B cell (primary cell): ENCODE measurements around the gene SORL1. TPM values are rescaled to one million over a fixed set of nuclear protein-coding genes. Genes with fewer than 3 reads are reported as not detected.

Source experiments
- ATAC-seq: fragments of 200-7000 bp; cut with Tn5 transposase; one replicate; pipeline ENCODE4 v1.10.0; 2021; ENCODE audit warnings: low read depth, mild to moderate bottlenecking, moderate number of reproducible peaks, moderate library complexity
- CTCF ChIA-PET: fragments of 350-600 bp; sonication (Branson Sonifier 250); formaldehyde crosslinking; loops from one replicate; lab custom pipeline; 2021; ENCODE audit warnings: antibody characterized with exemption, inconsistent platforms; lab: Charles Lee
- POLR2A ChIA-PET: fragments of 350-600 bp; sonication (Branson Sonifier 250); formaldehyde crosslinking; loops from one replicate; lab custom pipeline; 2021; ENCODE audit warnings: antibody characterized with exemption; lab: Charles Lee
- DNase-seq: peaks from one replicate; pipeline ENCODE4 v3.0.0; 2013
- H2AFZ ChIP-seq: 2 replicates; pipeline ENCODE4 v1.6.1; 2012; ENCODE audit warnings: mild to moderate bottlenecking, low read depth, low read length; ENCODE audit not compliant: insufficient read depth, poor library complexity, severe bottlenecking
- H3K27ac ChIP-seq, 2 donors: 1 replicate in 1 of 2; 2 replicates in 1 of 2; pipeline ENCODE4 v1.5.1; 2012 to 2013; ENCODE audit warnings: low read length in 2 of 2, mild to moderate bottlenecking in 2 of 2, moderate library complexity in 1 of 2
- H3K27me3 ChIP-seq, 4 experiments: fragments of 200-600 bp in 1 of 4; sonication (generic) in 1 of 4; replicated peaks in 1 of 4; 1 replicate in 2 of 4; 2 replicates in 2 of 4; pipeline versions ENCODE4 v1.6.1 to v1.7.0; 2013 to 2016; ENCODE audit warnings: low read length in 3 of 4, mild to moderate bottlenecking in 2 of 4, mixed read lengths in 1 of 4, moderate library complexity in 1 of 4; ENCODE audit not compliant: insufficient read depth in 4 of 4, control insufficient read depth in 3 of 4; ENCODE audit errors: control extremely low read depth in 1 of 4
- H3K36me3 ChIP-seq, 2 experiments: replicated peaks in 1 of 2; 1 replicate in 1 of 2; 2 replicates in 1 of 2; pipeline versions ENCODE4 v1.6.1 to v1.7.1; 2013; ENCODE audit warnings: low read length in 1 of 2; ENCODE audit not compliant: insufficient read depth in 2 of 2, control insufficient read depth in 1 of 2; ENCODE audit errors: control extremely low read depth in 1 of 2, extremely low read depth in 1 of 2
- H3K4me1 ChIP-seq, 2 donors: fragments of 200-600 bp in 1 of 2; sonication (generic) in 1 of 2; 1 replicate in 1 of 2; 2 replicates in 1 of 2; pipeline versions ENCODE4 v1.5.1 to v1.6.1; 2013 to 2017; ENCODE audit warnings: low read length in 2 of 2; ENCODE audit not compliant: control insufficient read depth in 2 of 2, insufficient read depth in 2 of 2
- H3K4me2 ChIP-seq: replicated peaks from 2 replicates; pipeline ENCODE3; 2012; ENCODE audit warnings: mild to moderate bottlenecking, low read depth, low read length; ENCODE audit not compliant: poor library complexity, severe bottlenecking
- H3K4me3 ChIP-seq, 5 experiments: fragments of 200-600 bp in 1 of 5; sonication (generic) in 1 of 5; 1 replicate in 3 of 5; 2 replicates in 2 of 5; pipeline versions ENCODE4 v1.5.1 to v1.7.0; 2011 to 2016; ENCODE audit warnings: low read length in 4 of 5, mild to moderate bottlenecking in 4 of 5, low read depth in 2 of 5, control low read depth in 1 of 5, moderate library complexity in 1 of 5; ENCODE audit not compliant: insufficient read depth in 1 of 5; ENCODE audit errors: control extremely low read depth in 1 of 5, extremely low read depth in 1 of 5
- H3K79me2 ChIP-seq: fragments of 200-600 bp; sonication (generic); one replicate; pipeline ENCODE4 v1.6.0; 2016; ENCODE audit warnings: low read length; ENCODE audit not compliant: control insufficient read depth, insufficient read depth
- H3K9ac ChIP-seq: fragments of 200-600 bp; sonication (generic); 2 replicates; pipeline ENCODE4 v1.6.1; 2017; ENCODE audit warnings: mild to moderate bottlenecking, low read length, moderate library complexity
- H3K9me3 ChIP-seq, 3 donors: one replicate each; pipeline versions ENCODE4 v1.6.1 to v1.7.1; 2013; ENCODE audit warnings: low read length in 2 of 3; ENCODE audit not compliant: control insufficient read depth in 2 of 3, insufficient read depth in 1 of 3; ENCODE audit errors: control extremely low read depth in 1 of 3
- H4K20me1 ChIP-seq: 2 replicates; pipeline ENCODE4 v1.6.0; 2012; ENCODE audit warnings: mild to moderate bottlenecking, low read length; ENCODE audit not compliant: insufficient read depth, control insufficient read depth, poor library complexity, severe bottlenecking
- H3K27ac Mint-ChIP-seq: one replicate; pipeline ENCODE4 v1.8.0; 2021; ENCODE audit warnings: mixed read lengths
- H3K27me3 Mint-ChIP-seq: one replicate; pipeline ENCODE4 v1.8.0; 2021; ENCODE audit warnings: mixed read lengths
- H3K4me1 Mint-ChIP-seq: one replicate; pipeline ENCODE4 v1.8.0; 2021; ENCODE audit warnings: mixed read lengths
- H3K4me3 Mint-ChIP-seq: one replicate; pipeline ENCODE4 v1.8.0; 2021; ENCODE audit warnings: mixed read lengths
- H3K9me3 Mint-ChIP-seq: one replicate; pipeline ENCODE4 v1.8.0; 2022; ENCODE audit warnings: mixed read lengths; ENCODE audit not compliant: insufficient read depth
- CTCF ChIP-seq: fragments of 200-600 bp; IDR thresholded peaks from one replicate; pipeline ENCODE4 v1.8.0; 2022; ENCODE audit warnings: antibody characterized with exemption, mild to moderate bottlenecking
- EZH2 ChIP-seq: IDR thresholded peaks from 2 replicates; pipeline ENCODE4 v1.6.1; 2012; ENCODE audit warnings: borderline replicate concordance, low read depth, mild to moderate bottlenecking, moderate library complexity, low read length; ENCODE audit not compliant: insufficient read depth, poor library complexity, severe bottlenecking
- WGBS: methylation state at CpG from one replicate; pipeline ENCODE4 v1.1.5; 2013; ENCODE audit warnings: missing lambda C conversion rate; ENCODE audit not compliant: insufficient coverage; 5-methylcytosine and 5-hydroxymethylcytosine counted together
- intact Hi-C: fragments of 100-400 bp; cut with micrococcal nuclease; formaldehyde crosslinking; loops from one replicate; pipeline ENCODE4 v1.10.0; 2022
- polyA plus RNA-seq: library from polyadenylated mRNA; depleted of rRNA; stranded (reverse); fragments of >200 nt; gene quantifications from 2 replicates; pipeline ENCODE4 v1.2.3, GENCODE V29; 2012
- total RNA-seq, 2 donors: library from RNA; stranded (reverse); fragments of 120-200 nt in 1 of 2; gene quantifications; 1 replicate in 1 of 2; 2 replicates in 1 of 2; pipeline versions ENCODE4 v1.2.3 to v1.2.4, GENCODE V29; 2013 to 2022

SORL1 gene
- total and polyA plus RNA-seq, 2 donors (not counting 1 experiment from before 2014, with no cell fraction given), result 13.0 to 396 TPM

GRCh38 chr11:121613724-121614123, 161.6 kb downstream of the SORL1 start:
- intact Hi-C loops, result no loop called here
- DNase-seq (no peak), ATAC-seq (no peak)
- ChIA-PET POLR2A (no interaction called here), CTCF (no interaction called here)
- Histone ChIP-seq H3K27ac (no peak overlapping the region), H3K9me3 (no peaks in the 10 kb centered on the region), H3K79me2 (no peaks in the 10 kb centered on the region), H3K9ac (no peak overlapping the region), H3K4me2 (no peak overlapping the region), H3K36me3 (peaks cover 8 to 85% of the 10 kb centered on the region in 2 experiments), H2AFZ (no peak overlapping the region), H4K20me1 (no peaks in the 10 kb centered on the region), H3K4me1 (no peaks in the 10 kb centered on the region), H3K4me3 (no peak overlapping the region), H3K27me3 (no peaks in the 10 kb centered on the region)
- H3K4me3 Mint-ChIP-seq, result no peak overlapping the region
- 100% methylated on average over 1 of the region's 4 CpGs for WGBS
- H3K27ac Mint-ChIP-seq, result no peak overlapping the region
- H3K27me3 Mint-ChIP-seq, result no peaks in the 10 kb centered on the region
- H3K9me3 Mint-ChIP-seq, result no peaks in the 10 kb centered on the region
- TF ChIP-seq CTCF (no peak), EZH2 (no peak)
- no peaks in the 10 kb centered on the region for H3K4me1 Mint-ChIP-seq

- Histone ChIP-seq H3K4me3 (no peak overlapping the region), H3K9ac (no peak overlapping the region), H3K36me3 (peaks cover 9 to 81% of the 10 kb centered on the region in 2 experiments), H3K79me2 (no peaks in the 10 kb centered on the region), H3K4me2 (no peak overlapping the region), H3K9me3 (no peaks in the 10 kb centered on the region), H2AFZ (no peak overlapping the region), H3K4me1 (no peaks in the 10 kb centered on the region), H3K27me3 (no peaks in the 10 kb centered on the region), H4K20me1 (no peaks in the 10 kb centered on the region), H3K27ac (no peak overlapping the region)
- H3K27me3 Mint-ChIP-seq, result no peaks in the 10 kb centered on the region
- H3K4me1 Mint-ChIP-seq, result no peaks in the 10 kb centered on the region
- no peak overlapping the region for H3K27ac Mint-ChIP-seq
- intact Hi-C loops, result no loop called here
- H3K9me3 Mint-ChIP-seq, result no peaks in the 10 kb centered on the region
- no peak for TF ChIP-seq EZH2
- TF ChIP-seq CTCF, result no peak
- no peak overlapping the region for H3K4me3 Mint-ChIP-seq
- no peak for DNase-seq
- ChIA-PET POLR2A (no interaction called here), CTCF (no interaction called here)
- ATAC-seq, result no peak
- over 99% methylated on average over 11 of the region's 12 CpGs for WGBS
Measured at GRCh38 chr11:121614636-121615240, 162.6 kb downstream of the SORL1 start.
